GM18858 (cell line): ENCODE data around the gene ZBTB5.
"Not testable (repeated sequence)": the region's sequence is repeated elsewhere in the genome, so short reads cannot be mapped to it uniquely, and the experiment has no call there.

Experiments
- ATAC-seq: cut with Tn5 transposase; IDR thresholded peaks from one replicate; pipeline ENCODE4 v1.9.1; 2021; ENCODE audit not compliant: unreplicated experiment

The ZBTB5 gene

DNA sequence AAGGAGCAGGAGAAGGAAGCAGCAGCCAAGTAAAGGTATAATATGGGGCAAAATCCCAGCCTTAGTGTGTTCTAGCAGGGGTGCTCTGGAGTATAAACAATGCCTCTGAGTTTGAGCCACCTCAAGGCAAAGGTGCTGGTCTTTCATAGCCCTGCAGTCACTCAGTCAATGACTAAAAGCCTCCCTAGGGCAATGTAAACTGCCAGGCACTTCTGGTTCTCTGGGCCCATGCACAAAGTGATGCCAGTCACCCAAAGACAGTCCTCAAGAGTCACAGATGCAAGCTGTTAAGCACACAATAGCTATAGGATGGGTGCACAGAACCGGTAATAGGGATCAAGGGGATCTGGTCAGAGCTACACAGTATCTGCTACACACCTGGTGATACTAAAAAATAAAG, 12.6 kb downstream of the ZBTB5 start:
- no peak for ATAC-seq

GRCh38 chr9:37451628-37452027, 13.6 kb downstream of the ZBTB5 start:
- no peak for ATAC-seq

DNA sequence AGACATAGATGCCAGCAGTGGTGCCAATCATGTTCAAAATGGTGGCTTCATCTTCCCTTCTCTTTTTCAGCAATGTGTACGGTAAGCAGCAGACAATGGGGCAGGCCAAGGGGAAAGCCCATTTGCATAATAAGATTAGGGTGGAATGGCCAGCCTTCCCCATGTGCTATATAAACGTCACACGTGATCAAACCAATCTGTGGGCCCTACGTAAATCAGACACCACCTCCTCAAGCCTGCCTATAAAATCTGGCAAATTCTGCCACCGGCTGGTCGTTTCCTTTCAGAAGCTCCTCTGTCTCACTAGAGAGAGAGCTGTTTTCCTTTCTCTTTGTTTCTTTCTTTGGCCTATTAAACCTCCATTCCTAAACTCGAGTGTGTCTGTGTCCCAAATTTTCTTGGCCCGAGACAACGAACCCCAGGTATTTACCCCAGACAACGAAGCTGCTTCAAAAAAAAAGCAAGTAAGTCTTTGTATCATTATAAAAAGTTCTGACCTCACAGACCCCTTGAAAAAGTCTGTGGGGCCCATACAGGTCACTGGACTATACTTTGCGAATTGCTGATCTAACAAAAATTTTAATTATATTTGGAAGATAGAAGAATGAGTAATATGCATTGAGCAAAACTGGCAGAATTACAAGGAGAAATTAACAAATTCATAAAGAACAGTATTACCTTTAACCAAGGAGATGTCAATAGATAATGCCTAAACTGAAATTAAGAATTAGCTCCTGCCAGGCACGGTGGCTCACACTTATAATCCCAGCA, 15.2 kb downstream of the ZBTB5 start:
- ATAC-seq, result no peak

- ATAC-seq, result no peak
Measured at GRCh38 chr9:37447111-37447510, 18.1 kb downstream of the ZBTB5 start.

- ATAC-seq, result no peak
Measured at GRCh38 chr9:37446401-37446800, 18.8 kb downstream of the ZBTB5 start.

- ATAC-seq, result no peak
Measured at GRCh38 chr9:37445832-37446231, 19.4 kb downstream of the ZBTB5 start.

DNA sequence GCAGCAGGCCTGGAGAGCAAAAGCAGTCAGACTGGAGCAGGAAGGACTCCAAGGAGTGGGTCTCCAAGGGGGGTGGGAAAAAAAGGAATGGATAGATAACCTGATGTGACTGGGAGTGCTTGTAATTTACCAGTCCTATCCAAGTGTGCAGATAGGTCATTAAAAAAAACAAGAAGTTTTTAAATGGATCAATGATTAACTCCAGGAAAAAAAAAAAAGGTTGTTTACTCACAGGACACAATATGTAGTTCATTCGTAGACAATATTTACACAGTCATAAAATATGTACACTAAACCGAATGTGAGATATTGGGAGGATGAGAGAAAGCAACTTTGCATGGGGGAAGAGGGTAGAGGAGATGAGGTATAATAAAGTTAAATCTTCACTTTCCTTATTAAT, 20.4 kb downstream of the ZBTB5 start:
- no peak for ATAC-seq

DNA sequence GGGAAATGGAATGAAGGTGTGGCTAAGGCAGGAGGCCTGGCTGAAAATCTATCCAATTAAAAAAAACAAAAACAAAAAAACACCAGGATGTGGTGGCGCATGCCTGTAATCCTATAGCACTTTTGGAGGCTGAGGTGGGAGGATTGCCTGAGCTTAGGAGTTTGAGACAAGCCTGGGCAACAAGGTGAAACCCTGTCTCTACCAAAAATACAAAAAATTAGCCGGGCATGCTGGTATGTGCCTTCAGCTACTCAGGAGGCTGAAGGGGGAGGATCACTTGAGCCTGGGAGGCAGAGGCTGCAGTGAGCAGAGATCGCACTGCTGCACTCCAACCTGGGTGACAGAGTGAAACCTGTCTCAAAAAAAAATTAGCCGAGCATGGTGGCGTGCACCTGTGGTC, 21.7 kb downstream of the ZBTB5 start:
- ATAC-seq, result no peak

DNA sequence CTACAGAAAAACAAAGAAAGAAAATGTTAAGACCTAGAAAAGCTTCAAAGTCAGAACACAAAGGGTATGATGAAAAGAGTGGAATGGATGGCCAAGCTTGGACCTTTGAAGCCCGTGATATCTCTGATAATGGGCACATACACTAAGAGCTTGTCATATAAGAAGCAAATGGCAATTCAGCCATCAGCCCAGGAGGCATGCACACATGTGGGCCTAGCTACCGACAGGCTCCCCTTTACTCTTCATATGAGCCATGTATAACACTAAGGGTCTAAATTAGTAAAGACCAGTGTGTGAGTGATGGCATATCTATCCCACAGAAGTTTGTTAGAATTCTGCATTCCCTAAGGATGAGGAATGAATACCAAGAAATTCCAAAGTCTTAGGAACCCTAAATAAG, 22.7 kb downstream of the ZBTB5 start:
- no peak for ATAC-seq

- ATAC-seq, result no peak
Measured at GRCh38 chr9:37441776-37442370, 23.4 kb downstream of the ZBTB5 start.

DNA sequence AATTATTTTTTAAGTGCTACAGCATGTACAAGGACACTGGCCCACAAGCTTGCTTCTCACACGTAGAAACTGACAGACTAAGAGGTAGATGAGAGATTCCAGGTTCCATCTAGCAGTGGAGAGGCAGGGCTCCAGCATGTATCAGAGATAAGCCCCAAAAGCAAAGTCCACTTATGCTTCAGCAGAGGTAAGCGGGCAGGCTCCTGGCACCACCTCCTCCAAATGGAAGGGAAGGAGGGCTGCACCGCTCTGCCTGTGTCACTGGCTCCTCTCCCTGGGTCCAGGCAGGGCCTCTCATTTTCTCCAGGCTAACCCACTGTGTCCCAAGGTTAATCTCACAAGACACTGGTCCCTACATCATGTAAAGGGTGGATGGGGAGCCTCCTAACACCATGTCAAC, 26.9 kb downstream of the ZBTB5 start:
- no peak for ATAC-seq

DNA sequence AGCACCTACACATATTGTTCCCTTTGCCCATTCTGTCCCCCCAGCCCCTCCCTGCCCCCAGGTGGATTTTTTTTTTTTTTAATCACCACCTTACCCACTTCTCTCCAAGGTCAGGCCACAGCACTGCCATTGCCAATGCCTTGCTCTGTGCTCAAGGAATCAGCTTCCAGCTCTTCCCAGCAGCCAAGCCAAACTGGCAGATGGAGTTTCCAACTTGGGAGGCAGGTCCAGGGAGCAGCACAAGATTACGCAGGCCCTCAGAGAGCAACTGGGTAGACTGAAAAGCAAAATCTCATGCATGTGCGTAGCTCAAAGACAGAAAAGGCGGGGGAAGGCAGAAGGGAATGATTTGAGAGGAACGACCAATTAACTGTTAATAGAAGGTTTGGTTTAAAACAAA, 27.6 kb downstream of the ZBTB5 start:
- ATAC-seq, result no peak

- no peak for ATAC-seq
Measured at GRCh38 chr9:37437010-37437409, 28.2 kb downstream of the ZBTB5 start.

GRCh38 chr9:37436540-37436939, 28.7 kb downstream of the ZBTB5 start:
- no peak for ATAC-seq

GRCh38 chr9:37433867-37434371, 31.3 kb downstream of the ZBTB5 start:
- ATAC-seq, result no peak

DNA sequence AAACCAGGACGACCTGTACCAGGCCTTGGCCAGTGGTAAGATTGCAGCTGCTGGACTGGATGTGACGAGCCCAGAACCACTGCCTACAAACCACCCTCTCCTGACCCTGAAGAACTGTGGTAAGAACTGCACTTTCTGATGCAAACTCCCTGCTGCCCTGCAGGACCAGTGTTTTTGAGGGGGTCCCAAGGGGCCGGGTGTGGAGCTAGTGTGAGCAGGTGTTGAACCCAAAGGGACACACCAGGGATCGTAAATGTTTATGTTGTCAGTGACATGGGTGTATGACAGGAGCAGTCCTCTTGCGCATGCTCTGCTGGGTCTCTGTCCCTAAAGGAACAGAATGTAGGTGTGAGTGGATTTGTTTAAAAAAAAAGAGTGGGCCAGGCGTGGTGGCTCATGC, 33.2 kb downstream of the ZBTB5 start:
- ATAC-seq, result no peak

DNA sequence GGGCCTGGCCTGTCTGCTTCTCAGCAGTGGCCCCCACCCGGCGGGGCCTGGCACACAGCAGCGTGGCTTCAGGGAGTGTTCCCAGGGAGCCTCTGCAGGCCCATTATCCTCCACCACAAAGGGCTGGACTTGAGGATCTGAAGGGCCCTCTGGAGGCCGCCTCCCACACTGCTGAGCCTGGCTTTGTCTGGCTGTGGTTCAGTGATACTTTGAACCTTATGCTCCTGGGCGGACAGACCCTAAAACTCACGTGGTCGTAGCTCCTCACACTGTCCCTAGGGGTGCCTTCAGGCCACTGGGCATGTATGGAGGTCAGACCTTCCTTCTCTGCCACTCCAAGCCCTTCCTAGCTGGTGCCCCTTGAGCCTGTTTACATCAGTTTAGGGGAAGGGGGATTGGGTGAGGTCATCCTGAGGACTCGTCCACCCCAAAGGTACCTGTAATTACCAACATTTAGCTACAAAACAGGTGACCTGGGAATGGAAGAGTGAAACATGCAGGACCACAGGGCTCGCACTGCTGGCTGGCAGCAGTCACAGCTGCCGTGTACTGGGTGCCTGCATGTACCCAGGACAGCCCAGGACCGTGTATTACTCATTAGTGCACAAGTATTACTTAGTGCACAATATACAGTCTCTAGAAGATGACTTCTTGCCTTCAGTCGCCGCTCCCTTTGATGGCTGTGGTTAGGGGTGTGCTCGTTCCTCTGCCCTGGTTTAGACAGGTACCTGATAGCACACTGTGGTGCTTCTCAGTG, 34.2 kb downstream of the ZBTB5 start:
- no peak for ATAC-seq

DNA sequence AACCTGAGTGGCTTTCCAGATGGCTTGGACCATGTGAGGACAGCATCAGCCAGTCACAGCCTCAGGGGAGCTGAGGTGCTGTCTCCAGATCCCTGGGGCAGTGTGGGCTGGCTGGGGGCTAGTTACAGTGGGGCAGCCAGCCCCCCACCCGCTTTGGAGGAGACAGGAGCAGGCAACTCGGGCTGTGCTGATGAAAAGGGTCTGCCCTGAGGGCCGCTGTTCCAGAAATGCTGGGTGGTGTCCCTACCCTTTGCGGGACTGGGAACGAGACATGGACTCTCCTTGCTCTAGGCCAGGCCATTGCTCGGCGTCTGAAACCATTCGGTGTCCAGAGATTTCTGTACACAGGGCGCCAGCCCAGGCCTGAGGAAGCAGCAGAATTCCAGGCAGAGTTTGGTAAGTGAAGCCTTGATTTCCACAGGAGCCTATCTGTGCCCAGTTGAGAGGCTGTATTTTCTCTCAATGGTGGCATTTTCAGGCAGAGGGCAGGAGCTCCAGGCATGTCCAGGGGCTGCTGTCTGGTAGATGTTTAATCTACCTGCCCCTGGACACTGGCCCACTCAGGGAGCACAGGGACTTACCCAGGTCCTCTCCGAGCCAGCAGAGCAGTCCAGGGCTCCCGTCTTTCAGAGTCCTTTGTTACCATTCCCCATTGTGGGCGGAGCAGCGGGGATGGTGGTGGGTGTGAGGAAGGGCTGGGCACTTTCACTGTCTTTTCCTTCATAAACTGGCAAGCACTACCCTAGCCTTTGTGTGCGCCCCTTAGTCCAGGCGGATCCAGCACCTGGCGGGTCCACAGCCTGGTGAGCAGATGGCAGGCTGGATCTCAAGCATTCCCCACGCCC, 35.6 kb downstream of the ZBTB5 start:
- ATAC-seq, result no peak

DNA sequence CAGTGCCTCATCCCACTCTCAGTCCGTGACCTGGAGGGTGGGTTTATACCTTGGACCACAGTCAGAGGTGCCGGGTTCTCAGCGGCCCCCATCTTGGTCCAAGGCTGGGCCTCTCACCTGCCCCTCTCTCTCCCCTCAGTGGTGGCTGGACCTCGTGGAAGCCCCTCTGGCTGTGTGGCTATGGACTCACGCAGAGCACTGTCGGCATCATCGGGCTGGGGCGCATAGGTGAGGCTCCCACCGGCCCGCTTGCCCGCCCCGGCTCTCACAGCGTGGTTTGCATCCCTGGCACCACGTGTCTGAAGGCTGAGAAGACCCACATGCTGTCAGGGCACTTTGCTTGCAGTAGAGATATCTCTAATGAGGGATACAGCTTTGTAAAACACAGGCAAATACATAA, 36.9 kb downstream of the ZBTB5 start:
- ATAC-seq, result no peak

DNA sequence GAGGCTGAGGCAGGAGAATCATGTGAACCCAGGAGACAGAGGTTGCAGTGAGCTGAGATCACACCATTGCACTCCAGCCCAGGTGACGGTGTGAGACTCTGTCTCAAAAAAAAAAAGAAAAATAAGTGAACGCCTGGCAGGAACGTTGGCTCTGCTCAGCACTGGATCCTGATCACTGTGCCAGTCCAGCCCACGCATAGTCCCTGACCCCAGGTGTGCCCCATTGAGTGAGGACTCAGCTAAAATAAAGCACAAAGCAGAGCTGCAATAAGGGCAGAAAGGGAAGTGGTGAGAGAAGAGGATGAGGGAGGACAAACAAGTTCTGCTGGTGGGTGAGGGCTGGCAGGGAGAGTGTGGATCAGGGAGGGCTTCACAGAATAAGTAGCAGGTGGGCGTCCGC, 38.4 kb downstream of the ZBTB5 start:
- no peak for ATAC-seq

DNA sequence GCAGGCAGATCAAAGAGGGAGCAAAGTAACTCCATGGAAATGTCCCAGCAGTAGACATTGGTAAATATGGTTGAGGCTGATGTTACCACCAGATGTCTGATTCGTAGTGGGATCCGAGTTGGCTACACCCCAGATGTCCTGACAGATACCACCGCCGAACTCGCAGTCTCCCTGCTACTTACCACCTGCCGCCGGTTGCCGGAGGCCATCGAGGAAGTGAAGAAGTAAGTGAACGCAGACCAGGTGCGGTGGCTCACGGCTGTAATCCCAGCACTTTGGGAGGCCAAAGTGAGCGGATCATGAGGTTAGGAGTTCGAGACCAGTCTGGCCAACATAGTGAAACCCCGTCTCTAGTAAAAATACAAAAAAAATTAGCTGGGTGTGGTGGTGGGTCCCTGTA, 38.8 kb downstream of the ZBTB5 start:
- not testable (repeated sequence) for ATAC-seq
